ENCODE results near the gene RSPH10B2.
"Not testable (repeated sequence)": the region's sequence is repeated elsewhere in the genome, so short reads cannot be mapped to it uniquely, and the experiment has no call there.

Gene RSPH10B2

GRCh38 chr7:6843654-6844053, 89.8 kb downstream of the RSPH10B2 start:
- DNase-seq: not testable (repeated sequence)

- DNase-seq: not testable (repeated sequence)
These were observed 92.1 kb downstream of the RSPH10B2 start for GRCh38 chr7:6845971-6846449.

- DNase-seq: not testable (repeated sequence)
These were observed 93.8 kb downstream of the RSPH10B2 start for GRCh38 chr7:6847751-6848150.

Measured in NCI-H146 (cell line).